ENCODE measurements around the gene PHLPP1.

DNA sequence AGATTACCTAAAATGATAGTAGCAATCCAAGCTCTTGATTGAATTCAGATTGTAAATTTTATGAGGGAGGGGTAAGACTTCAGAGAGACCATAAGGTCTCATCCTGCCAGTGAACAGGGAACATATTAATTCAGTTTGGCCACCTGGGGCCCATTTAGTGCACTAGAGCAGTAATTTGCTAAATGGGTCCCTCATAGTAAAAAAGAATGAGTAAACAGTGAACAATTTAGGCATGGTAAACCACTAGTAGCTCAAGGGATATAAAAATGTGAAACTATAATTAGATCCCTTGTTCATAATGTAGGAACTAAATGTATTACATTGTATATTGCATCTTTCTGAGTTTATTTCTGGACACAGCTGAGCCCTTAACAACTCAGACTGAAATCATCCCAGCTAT is 4.9 kb upstream of the PHLPP1 start:
- TF ChIP-seq POLR2A (IDR thresholded peaks at IDR 0.05) = no peak
- TF ChIP-seq, protein P1, sequence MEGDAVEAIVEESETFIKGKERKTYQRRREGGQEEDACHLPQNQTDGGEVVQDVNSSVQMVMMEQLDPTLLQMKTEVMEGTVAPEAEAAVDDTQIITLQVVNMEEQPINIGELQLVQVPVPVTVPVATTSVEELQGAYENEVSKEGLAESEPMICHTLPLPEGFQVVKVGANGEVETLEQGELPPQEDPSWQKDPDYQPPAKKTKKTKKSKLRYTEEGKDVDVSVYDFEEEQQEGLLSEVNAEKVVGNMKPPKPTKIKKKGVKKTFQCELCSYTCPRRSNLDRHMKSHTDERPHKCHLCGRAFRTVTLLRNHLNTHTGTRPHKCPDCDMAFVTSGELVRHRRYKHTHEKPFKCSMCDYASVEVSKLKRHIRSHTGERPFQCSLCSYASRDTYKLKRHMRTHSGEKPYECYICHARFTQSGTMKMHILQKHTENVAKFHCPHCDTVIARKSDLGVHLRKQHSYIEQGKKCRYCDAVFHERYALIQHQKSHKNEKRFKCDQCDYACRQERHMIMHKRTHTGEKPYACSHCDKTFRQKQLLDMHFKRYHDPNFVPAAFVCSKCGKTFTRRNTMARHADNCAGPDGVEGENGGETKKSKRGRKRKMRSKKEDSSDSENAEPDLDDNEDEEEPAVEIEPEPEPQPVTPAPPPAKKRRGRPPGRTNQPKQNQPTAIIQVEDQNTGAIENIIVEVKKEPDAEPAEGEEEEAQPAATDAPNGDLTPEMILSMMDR (IDR thresholded peaks at IDR 0.05) = no peak

Data from Peyer's patch (tissue), 4 donors.